Heart left ventricle (tissue), 16 donors: ENCODE measurements around the gene RFFL. TPM values are rescaled to one million over a fixed set of nuclear protein-coding genes. Genes with fewer than 3 reads are reported as not detected.

Experiments
- ATAC-seq, 4 donors: fragments of 200-7000 bp; cut with Tn5 transposase; one replicate each; pipeline ENCODE4 v1.9.1; 2020 to 2022; ENCODE audit warnings: moderate library complexity in 4 of 4, mild to moderate bottlenecking in 3 of 4, moderate number of reproducible peaks in 1 of 4
- DNase-seq, 5 donors: peaks; one replicate each; pipeline ENCODE4 v3.0.0-alpha.2; 2020
- H3K27ac ChIP-seq, 12 donors: fragments of 200-600 bp; sonication (generic) in 4 of 12; one replicate each; pipeline versions ENCODE4 v1.5.0 to v1.8.0; 2016 to 2022; ENCODE audit warnings: mild to moderate bottlenecking in 2 of 12
- H3K27me3 ChIP-seq, 9 donors: fragments of 200-600 bp; sonication (generic) in 2 of 9; one replicate each; pipeline versions ENCODE4 v1.5.1 to v1.8.0; 2016 to 2022; ENCODE audit warnings: mild to moderate bottlenecking in 3 of 9
- H3K36me3 ChIP-seq, 9 donors: fragments of 200-600 bp; sonication (generic) in 2 of 9; one replicate each; pipeline versions ENCODE4 v1.5.0 to v1.8.0; 2018 to 2022; ENCODE audit warnings: mild to moderate bottlenecking in 2 of 9
- H3K4me1 ChIP-seq, 12 donors: fragments of 200-600 bp; sonication (generic) in 4 of 12; one replicate each; pipeline versions ENCODE4 v1.5.0 to v1.8.0; 2016 to 2022; ENCODE audit warnings: mild to moderate bottlenecking in 3 of 12
- H3K4me3 ChIP-seq, 12 donors: fragments of 200-600 bp; sonication (generic) in 4 of 12; one replicate each; pipeline versions ENCODE4 v1.5.0 to v1.8.0; 2017 to 2022; ENCODE audit warnings: mild to moderate bottlenecking in 9 of 12, moderate library complexity in 4 of 12
- H3K9me3 ChIP-seq, 12 donors: fragments of 200-600 bp; sonication (generic) in 4 of 12; one replicate each; pipeline versions ENCODE4 v1.5.0 to v1.8.0; 2016 to 2022; ENCODE audit warnings: mild to moderate bottlenecking in 1 of 12
- POLR2A ChIP-seq, 2 donors: fragments of 450-650 bp; IDR thresholded peaks; one replicate each; pipeline ENCODE4 v1.6.1; 2017; ENCODE audit warnings: antibody characterized with exemption in 2 of 2, mild to moderate bottlenecking in 2 of 2, moderate library complexity in 2 of 2
- WGBS, 4 donors: extraction: QIAGEN DNeasy Blood & Tissue Kit in 2 of 4; methylation state at CpG; one replicate each; pipeline versions ENCODE4 v1.1.5 to v1.1.7; 2013 to 2018; 5-methylcytosine and 5-hydroxymethylcytosine counted together
- intact Hi-C, 10 donors: fragments of 100-400 bp; cut with DNase I; formaldehyde crosslinking; loops; one replicate each; pipeline versions ENCODE4 v1.11.1 to v1.14.2; 2022
- polyA plus RNA-seq, 2 donors: library from polyadenylated mRNA; stranded (reverse); fragments of 200-250 nt; gene quantifications; one replicate each; pipeline ENCODE4 v1.2.3, GENCODE V29; 2013
- total RNA-seq, 9 donors: library from RNA; depleted of rRNA in 2 of 9; stranded (reverse); fragments of >200 nt in 2 of 9; fragmentation: NEBNext Ultra II Directional in 3 of 9; extraction: Animal tissue kit (Norgen Biotek cat#: 25700) in 3 of 9; gene quantifications; one replicate each; pipeline versions ENCODE4 v1.1.0 to v1.2.4, GENCODE V29; 2016 to 2023
- TF ChIP-seq, protein P1 (sequence below), 12 donors: fragments of 200-600 bp; sonication (generic) in 4 of 12; IDR thresholded peaks; one replicate each; pipeline versions ENCODE4 v1.5.0 to v1.8.0; 2018 to 2022; ENCODE audit warnings: antibody characterized with exemption in 12 of 12, mild to moderate bottlenecking in 5 of 12
- donor health status: ischemic (EF 13 %, LVEDD 7.1; RV severe dilation, severe dysfunction).
- donor health status: healthy with polysubstance abuse.
- donor health status: DM: no; HTN: yes; CAD: no.
- donor health status: DM: no; HTN: no; CAD: no.
- donor health status: ischemic (EF 25% LVEDD 6.9; RV normal size, moderate dysfunction).
- donor health status: ischemic (EF 25% LVEDD 5.7; RV mildly dilated, moderate dysfunction).
- donor health status: healthy.
- donor health status: DM: yes; HTN: yes; CAD: no.
- donor health status: ischemic (EF 35%, LVEDD 5.7; RV mildly dilated, moderate dysfunction).
- donor health status: nonischemic (EF 11% LVEDD 7.7; RV severe dilation, severe dysfunction).
- donor health status: DM: yes; HTN: yes; CAD: no.
- donor health status: PGD.
- donor health status: ischemic (EF 29% LVEDD 5.4; RV normal size, mild dysfunction).
- donor health status: nonischemic (EF 23%, LVEDD 6.1; RV moderate dilation, normal function).

The RFFL gene
- total and polyA plus RNA-seq, 11 donors = 2.6 to 21.6 (median 13.0) TPM

DNA sequence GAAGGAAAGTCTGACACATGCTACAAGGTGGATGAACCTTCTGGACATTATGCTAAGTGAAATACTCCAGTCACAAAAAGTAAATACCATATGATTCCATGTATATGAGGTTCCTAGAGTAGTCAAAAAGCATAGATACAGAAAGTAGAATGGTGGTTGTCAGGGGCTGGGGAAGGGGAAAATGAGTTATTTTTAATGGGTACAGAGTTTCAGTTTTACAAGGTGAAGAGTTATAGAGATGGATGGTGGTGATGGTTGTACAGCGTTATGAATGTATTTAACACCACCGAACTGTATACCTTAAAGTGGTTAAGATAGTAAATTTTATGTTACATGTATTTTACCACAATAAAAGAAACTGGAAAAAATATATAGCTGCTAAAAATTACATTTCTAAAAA is 38.2 kb upstream of the RFFL start:
- Histone ChIP-seq H3K36me3 (peaks cover 0 to 84% (median 61%) of the 10 kb centered on the region in 9 donors), H3K27ac (no peak overlapping the region), H3K4me3 (no peak overlapping the region), H3K9me3 (no peaks in the 10 kb centered on the region), H3K4me1 (no peaks in the 10 kb centered on the region), H3K27me3 (no peaks in the 10 kb centered on the region)
- TF ChIP-seq, protein P1, sequence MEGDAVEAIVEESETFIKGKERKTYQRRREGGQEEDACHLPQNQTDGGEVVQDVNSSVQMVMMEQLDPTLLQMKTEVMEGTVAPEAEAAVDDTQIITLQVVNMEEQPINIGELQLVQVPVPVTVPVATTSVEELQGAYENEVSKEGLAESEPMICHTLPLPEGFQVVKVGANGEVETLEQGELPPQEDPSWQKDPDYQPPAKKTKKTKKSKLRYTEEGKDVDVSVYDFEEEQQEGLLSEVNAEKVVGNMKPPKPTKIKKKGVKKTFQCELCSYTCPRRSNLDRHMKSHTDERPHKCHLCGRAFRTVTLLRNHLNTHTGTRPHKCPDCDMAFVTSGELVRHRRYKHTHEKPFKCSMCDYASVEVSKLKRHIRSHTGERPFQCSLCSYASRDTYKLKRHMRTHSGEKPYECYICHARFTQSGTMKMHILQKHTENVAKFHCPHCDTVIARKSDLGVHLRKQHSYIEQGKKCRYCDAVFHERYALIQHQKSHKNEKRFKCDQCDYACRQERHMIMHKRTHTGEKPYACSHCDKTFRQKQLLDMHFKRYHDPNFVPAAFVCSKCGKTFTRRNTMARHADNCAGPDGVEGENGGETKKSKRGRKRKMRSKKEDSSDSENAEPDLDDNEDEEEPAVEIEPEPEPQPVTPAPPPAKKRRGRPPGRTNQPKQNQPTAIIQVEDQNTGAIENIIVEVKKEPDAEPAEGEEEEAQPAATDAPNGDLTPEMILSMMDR (IDR thresholded peaks at IDR 0.05) = no peak
- TF ChIP-seq POLR2A (IDR thresholded peaks at IDR 0.05) = no peak
- ATAC-seq (no peak), DNase-seq (no peak)
- WGBS, 4 donors = 93 to 99% (median 98%) methylated on average over 2 of the region's 2 CpGs
- intact Hi-C loops = no loop called here

DNA sequence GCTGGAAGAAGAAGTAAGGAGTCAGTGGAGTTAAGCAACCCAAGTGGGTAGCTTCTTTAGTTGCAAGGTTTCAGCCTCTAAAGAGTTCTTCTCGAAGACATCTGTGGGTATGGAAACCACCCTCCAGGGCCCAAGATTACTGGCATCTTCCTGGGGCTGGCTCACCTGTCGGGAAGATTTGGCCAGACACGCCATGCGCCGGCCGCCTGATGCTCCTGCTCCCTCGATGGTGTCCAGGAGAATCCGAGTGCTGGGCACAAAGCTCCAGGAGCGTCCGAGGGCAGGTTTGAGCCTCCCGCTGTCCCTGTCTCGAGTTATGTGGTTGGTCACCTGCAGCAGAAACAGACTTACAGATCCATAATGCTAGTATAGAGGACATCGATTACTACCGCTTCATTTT is 37.5 kb upstream of the RFFL start:
- no peaks in the 10 kb centered on the region for H3K27me3 ChIP-seq
- ATAC-seq = no peak
- H3K36me3 ChIP-seq = peaks cover 0 to 82% (median 54%) of the 10 kb centered on the region in 9 donors
- no peaks in the 10 kb centered on the region for H3K9me3 ChIP-seq
- H3K27ac ChIP-seq = no peak overlapping the region
- no peaks in the 10 kb centered on the region for H3K4me1 ChIP-seq
- intact Hi-C loops = no loop called here
- no peak for DNase-seq
- no peak overlapping the region for H3K4me3 ChIP-seq
- 96 to 97% (median 96%) methylated on average over 14 of the region's 14 CpGs for WGBS, 4 donors
- TF ChIP-seq POLR2A (IDR thresholded peaks at IDR 0.05) = no peak
- TF ChIP-seq, protein P1 (IDR thresholded peaks at IDR 0.05) = no peak

DNA sequence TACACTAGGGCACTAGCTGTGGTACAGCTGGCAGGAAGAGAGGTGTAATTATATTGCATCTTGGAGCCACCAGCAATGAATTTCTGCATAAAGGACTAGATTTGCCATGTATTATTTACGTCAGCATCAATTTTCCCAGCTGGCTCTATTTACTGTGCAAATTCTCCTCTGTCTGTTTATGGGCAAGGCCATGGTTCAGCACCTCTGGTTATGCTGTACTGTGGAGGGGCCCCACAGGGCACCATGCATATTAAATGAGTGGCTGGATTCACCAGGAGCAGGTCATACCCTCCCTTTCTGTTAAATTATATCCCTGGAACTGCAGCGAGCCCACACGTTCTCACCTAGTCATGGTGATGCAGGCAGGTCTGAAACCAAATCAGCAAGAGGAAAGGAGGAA is 36.4 kb upstream of the RFFL start:
- DNase-seq (no peak), ATAC-seq (no peak)
- no peaks in the 10 kb centered on the region for H3K27me3 ChIP-seq
- H3K27ac ChIP-seq = no peak overlapping the region
- WGBS, 4 donors = 86 to 93% (median 91%) methylated on average over 3 of the region's 3 CpGs
- H3K9me3 ChIP-seq = no peaks in the 10 kb centered on the region
- no peak overlapping the region for H3K4me3 ChIP-seq
- no peak for TF ChIP-seq POLR2A (IDR thresholded peaks at IDR 0.05)
- TF ChIP-seq, protein P1 (IDR thresholded peaks at IDR 0.05) = no peak
- intact Hi-C loops = no loop called here
- H3K4me1 ChIP-seq = no peaks in the 10 kb centered on the region
- H3K36me3 ChIP-seq = peaks cover 0 to 71% (median 44%) of the 10 kb centered on the region in 9 donors

DNA sequence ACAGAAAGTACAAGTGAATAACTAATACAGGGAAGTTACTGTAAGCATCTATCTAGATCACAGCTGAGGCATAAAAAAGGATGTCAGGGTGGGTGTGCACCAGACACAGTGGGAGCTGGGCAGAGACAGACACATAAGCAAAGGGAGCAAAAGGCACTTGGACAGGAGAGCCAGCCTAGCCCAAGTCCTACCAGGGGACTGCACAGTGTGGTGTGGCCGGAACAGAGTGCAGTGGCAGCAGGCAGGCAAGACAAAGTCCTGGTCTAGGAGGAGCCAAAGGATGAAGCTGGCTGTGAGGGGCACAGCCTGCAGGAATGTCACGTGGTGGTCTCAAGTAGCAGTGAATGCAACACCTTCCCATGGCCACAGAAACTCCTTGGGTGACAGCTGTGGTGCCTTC is 34.3 kb upstream of the RFFL start:
- WGBS, 4 donors = 85 to 92% (median 86%) methylated on average over 2 of the region's 2 CpGs
- H3K27ac ChIP-seq = no peak overlapping the region
- no peak overlapping the region for H3K4me3 ChIP-seq
- intact Hi-C loops = no loop called here
- peaks cover 0 to 51% (median 35%) of the 10 kb centered on the region in 9 donors for H3K36me3 ChIP-seq
- ATAC-seq (no peak), DNase-seq (no peak)
- H3K4me1 ChIP-seq = no peaks in the 10 kb centered on the region
- no peaks in the 10 kb centered on the region for H3K9me3 ChIP-seq
- no peaks in the 10 kb centered on the region for H3K27me3 ChIP-seq
- TF ChIP-seq, protein P1 (IDR thresholded peaks at IDR 0.05) = no peak
- no peak for TF ChIP-seq POLR2A (IDR thresholded peaks at IDR 0.05)
